ENCODE results near the gene SRA1. TPM values are rescaled to one million over a fixed set of nuclear protein-coding genes. Genes with fewer than 3 reads are reported as not detected.

SRA1 gene
- total and polyA plus RNA-seq, 2 of the 13 experiments (the other 11 are each of a cell fraction or from before 2014, with no cell fraction given): 14.2 to 32.8 TPM

DNA sequence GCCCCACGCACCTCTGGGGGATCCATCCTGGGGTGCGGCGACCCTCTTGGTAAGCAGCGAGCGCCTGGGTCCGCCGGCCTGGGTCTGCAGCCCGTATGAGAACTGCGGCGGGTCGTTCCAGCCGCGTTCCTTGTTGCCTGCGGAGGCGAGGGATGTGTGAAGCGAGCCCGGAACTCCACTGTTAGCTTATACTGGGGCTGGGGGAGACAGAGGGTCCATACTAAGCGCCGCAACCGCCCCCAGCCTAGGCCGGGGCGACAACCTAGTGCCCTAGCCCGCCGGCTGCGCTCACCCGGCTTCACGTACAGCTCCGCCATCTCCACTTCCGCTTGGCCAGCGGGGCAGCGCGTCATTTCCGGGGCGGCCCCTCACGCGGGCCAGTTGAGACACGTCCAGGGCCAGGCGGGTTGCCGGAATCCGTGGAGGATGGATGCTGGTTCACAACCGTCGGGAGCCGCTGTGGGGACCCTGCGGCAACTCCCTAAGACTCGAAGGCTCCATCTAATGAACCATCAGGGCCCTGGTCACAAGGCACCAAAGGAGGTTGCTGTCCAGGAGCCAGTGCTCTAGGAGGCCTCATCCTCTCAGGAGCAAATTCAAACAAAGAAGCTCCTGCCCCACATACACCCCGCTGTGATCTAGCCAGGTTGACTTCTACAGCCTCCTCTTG lies at the start of gene SRA1 (continued):
- TF ChIP-seq, protein P1, sequence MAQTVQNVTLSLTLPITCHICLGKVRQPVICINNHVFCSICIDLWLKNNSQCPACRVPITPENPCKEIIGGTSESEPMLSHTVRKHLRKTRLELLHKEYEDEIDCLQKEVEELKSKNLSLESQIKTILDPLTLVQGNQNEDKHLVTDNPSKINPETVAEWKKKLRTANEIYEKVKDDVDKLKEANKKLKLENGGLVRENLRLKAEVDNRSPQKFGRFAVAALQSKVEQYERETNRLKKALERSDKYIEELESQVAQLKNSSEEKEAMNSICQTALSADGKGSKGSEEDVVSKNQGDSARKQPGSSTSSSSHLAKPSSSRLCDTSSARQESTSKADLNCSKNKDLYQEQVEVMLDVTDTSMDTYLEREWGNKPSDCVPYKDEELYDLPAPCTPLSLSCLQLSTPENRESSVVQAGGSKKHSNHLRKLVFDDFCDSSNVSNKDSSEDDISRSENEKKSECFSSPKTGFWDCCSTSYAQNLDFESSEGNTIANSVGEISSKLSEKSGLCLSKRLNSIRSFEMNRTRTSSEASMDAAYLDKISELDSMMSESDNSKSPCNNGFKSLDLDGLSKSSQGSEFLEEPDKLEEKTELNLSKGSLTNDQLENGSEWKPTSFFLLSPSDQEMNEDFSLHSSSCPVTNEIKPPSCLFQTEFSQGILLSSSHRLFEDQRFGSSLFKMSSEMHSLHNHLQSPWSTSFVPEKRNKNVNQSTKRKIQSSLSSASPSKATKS (CRISPR knock-in tag; IDR thresholded peaks at IDR 0.05): 0 out of 2 replicates have a peak, but pooled peaks have one; percentile 55
- peak; percentile 88; the same call in 1 of the 2 replicates for TF ChIP-seq SIN3A (IDR thresholded peaks at IDR 0.05; ENCODE audit: borderline replicate concordance, low read depth, low read length)
- TF ChIP-seq, protein P2, sequence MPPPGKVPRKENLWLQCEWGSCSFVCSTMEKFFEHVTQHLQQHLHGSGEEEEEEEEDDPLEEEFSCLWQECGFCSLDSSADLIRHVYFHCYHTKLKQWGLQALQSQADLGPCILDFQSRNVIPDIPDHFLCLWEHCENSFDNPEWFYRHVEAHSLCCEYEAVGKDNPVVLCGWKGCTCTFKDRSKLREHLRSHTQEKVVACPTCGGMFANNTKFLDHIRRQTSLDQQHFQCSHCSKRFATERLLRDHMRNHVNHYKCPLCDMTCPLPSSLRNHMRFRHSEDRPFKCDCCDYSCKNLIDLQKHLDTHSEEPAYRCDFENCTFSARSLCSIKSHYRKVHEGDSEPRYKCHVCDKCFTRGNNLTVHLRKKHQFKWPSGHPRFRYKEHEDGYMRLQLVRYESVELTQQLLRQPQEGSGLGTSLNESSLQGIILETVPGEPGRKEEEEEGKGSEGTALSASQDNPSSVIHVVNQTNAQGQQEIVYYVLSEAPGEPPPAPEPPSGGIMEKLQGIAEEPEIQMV (CRISPR knock-in tag; IDR thresholded peaks at IDR 0.05; ENCODE audit: low read depth): no peak
- TF ChIP-seq ZNF530 (CRISPR knock-in tag; IDR thresholded peaks at IDR 0.05; ENCODE audit: low read depth): no peak
- TF ChIP-seq, protein P3, sequence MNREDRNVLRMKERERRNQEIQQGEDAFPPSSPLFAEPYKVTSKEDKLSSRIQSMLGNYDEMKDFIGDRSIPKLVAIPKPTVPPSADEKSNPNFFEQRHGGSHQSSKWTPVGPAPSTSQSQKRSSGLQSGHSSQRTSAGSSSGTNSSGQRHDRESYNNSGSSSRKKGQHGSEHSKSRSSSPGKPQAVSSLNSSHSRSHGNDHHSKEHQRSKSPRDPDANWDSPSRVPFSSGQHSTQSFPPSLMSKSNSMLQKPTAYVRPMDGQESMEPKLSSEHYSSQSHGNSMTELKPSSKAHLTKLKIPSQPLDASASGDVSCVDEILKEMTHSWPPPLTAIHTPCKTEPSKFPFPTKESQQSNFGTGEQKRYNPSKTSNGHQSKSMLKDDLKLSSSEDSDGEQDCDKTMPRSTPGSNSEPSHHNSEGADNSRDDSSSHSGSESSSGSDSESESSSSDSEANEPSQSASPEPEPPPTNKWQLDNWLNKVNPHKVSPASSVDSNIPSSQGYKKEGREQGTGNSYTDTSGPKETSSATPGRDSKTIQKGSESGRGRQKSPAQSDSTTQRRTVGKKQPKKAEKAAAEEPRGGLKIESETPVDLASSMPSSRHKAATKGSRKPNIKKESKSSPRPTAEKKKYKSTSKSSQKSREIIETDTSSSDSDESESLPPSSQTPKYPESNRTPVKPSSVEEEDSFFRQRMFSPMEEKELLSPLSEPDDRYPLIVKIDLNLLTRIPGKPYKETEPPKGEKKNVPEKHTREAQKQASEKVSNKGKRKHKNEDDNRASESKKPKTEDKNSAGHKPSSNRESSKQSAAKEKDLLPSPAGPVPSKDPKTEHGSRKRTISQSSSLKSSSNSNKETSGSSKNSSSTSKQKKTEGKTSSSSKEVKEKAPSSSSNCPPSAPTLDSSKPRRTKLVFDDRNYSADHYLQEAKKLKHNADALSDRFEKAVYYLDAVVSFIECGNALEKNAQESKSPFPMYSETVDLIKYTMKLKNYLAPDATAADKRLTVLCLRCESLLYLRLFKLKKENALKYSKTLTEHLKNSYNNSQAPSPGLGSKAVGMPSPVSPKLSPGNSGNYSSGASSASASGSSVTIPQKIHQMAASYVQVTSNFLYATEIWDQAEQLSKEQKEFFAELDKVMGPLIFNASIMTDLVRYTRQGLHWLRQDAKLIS (CRISPR knock-in tag; IDR thresholded peaks at IDR 0.05): peak; percentile 37; the same call in 1 of the 2 replicates
- TF ChIP-seq FOXO1 (CRISPR knock-in tag; IDR thresholded peaks at IDR 0.05): peak; percentile 39; the same call in 1 of the 2 replicates
- TF ChIP-seq, protein P4, sequence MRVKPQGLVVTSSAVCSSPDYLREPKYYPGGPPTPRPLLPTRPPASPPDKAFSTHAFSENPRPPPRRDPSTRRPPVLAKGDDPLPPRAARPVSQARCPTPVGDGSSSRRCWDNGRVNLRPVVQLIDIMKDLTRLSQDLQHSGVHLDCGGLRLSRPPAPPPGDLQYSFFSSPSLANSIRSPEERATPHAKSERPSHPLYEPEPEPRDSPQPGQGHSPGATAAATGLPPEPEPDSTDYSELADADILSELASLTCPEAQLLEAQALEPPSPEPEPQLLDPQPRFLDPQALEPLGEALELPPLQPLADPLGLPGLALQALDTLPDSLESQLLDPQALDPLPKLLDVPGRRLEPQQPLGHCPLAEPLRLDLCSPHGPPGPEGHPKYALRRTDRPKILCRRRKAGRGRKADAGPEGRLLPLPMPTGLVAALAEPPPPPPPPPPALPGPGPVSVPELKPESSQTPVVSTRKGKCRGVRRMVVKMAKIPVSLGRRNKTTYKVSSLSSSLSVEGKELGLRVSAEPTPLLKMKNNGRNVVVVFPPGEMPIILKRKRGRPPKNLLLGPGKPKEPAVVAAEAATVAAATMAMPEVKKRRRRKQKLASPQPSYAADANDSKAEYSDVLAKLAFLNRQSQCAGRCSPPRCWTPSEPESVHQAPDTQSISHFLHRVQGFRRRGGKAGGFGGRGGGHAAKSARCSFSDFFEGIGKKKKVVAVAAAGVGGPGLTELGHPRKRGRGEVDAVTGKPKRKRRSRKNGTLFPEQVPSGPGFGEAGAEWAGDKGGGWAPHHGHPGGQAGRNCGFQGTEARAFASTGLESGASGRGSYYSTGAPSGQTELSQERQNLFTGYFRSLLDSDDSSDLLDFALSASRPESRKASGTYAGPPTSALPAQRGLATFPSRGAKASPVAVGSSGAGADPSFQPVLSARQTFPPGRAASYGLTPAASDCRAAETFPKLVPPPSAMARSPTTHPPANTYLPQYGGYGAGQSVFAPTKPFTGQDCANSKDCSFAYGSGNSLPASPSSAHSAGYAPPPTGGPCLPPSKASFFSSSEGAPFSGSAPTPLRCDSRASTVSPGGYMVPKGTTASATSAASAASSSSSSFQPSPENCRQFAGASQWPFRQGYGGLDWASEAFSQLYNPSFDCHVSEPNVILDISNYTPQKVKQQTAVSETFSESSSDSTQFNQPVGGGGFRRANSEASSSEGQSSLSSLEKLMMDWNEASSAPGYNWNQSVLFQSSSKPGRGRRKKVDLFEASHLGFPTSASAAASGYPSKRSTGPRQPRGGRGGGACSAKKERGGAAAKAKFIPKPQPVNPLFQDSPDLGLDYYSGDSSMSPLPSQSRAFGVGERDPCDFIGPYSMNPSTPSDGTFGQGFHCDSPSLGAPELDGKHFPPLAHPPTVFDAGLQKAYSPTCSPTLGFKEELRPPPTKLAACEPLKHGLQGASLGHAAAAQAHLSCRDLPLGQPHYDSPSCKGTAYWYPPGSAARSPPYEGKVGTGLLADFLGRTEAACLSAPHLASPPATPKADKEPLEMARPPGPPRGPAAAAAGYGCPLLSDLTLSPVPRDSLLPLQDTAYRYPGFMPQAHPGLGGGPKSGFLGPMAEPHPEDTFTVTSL (CRISPR knock-in tag; IDR thresholded peaks at IDR 0.05; ENCODE audit: borderline replicate concordance): peak; percentile 17; the same call in 1 of the 2 replicates
- TF ChIP-seq ZNF720 (CRISPR knock-in tag; IDR thresholded peaks at IDR 0.05): no peak
- peak; percentile 99 for TF ChIP-seq KDM2A (CRISPR knock-in tag; IDR thresholded peaks at IDR 0.05; ENCODE audit: borderline replicate concordance, low read depth)
- peak; percentile 60; the same call in 1 of the 2 replicates for TF ChIP-seq ZBTB7A (CRISPR knock-in tag; IDR thresholded peaks at IDR 0.05)
- peak; percentile 36; the same call in 1 of the 2 replicates for TF ChIP-seq ZNF598 (CRISPR knock-in tag; IDR thresholded peaks at IDR 0.05; ENCODE audit: borderline replicate concordance)
- TF ChIP-seq ISX (CRISPR knock-in tag; conservative IDR thresholded peaks at IDR 0.05): no peak
- TF ChIP-seq ZNF30 (CRISPR knock-in tag; IDR thresholded peaks at IDR 0.05): 0 out of 2 replicates have a peak, but pooled peaks have one; percentile 21
- peak; percentile 68; the same call in 1 of the 2 replicates for TF ChIP-seq ZNF75D (CRISPR knock-in tag; IDR thresholded peaks at IDR 0.05; ENCODE audit: borderline replicate concordance)
- TF ChIP-seq MLLT10 (CRISPR knock-in tag; IDR thresholded peaks at IDR 0.05): no peak
- TF ChIP-seq RFX1 (IDR thresholded peaks at IDR 0.05): no peak

Measured in HepG2 (cell line).